NCI-H510A (cell line): ENCODE data around the gene TEKT1.

Experiments used
- DNase-seq: peaks from one replicate; lab custom pipeline; 2025; lab: John Stamatoyannopoulos, UW

Gene TEKT1

DNA sequence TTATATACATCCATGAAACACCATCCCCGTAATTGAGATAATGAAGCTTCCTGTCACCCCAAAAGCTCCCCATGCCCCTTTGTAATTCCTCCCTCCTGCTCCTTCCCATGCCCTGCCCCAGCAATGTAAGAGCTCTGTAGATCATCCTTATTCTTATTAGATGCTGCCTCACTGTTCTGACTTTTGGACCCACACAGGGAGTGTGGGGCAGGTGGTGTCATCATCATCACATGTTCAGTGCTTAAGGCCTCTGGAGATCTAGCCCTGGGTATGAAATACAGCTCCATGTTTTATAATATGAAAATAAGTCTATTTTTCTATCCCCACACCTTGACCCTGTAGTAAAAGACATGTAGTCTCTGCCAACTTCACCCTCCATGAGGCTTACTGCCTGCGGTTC, 73.8 kb downstream of the TEKT1 start:
- no peak for DNase-seq

DNA sequence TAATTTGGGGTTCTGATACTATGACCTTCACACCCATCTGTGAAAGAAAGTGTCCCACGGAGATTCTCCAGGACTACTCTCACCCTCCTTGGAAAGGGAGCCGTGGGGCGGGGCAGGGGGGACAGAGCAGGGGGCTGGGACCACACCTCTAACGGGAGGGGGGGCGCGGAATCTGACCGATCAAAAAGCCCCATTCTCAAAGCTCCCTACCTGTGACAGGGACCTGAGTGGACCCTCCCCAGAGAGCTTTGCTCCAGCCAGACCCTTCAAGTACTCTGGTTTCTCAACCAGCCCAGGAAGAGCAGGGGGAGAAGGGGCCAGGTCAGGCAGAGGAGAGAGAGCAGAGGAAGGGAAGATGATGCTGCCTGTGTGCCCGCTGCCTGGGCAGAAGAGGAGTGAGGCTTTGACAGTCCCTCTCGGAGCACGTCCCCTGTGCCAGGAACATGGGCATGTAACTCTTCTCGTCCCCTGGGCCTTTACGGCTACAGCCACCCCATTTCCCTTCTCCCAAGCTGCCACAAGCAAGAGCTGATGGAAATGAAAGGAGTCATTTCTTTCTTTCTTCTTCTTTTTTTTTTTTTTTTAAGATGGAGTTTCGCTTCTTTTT, 75.0 kb downstream of the TEKT1 start:
- DNase-seq: no peak

DNA sequence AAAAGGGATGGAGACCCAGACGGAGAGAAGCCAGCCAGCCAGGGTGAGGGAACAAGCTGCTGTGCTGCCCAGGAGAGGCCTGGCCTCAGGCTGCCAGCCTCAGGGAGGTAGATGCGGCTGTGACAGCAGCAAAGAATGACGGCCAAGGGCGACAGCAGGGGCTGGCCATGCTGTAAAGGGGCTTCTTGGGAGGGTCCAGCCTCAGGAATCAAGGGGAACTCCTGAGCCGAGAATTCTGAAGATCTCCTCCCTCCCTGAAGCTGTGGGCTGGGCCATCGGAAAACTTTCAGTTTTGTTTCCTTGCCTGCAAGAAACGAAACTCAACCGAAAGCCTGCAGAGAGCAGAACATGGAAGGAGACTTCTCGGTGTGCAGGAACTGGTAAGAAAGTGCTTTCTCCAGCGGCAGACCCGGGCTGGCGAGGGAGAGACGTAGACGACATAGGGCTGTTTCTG, 75.8 kb downstream of the TEKT1 start, which contains the start of gene XAF1:
Gene XAF1 (plus strand): TSS at position 316 of the 454 bp plus-strand sequence. CDS start 33 bp downstream, at position 349.
- no peak for DNase-seq

DNA sequence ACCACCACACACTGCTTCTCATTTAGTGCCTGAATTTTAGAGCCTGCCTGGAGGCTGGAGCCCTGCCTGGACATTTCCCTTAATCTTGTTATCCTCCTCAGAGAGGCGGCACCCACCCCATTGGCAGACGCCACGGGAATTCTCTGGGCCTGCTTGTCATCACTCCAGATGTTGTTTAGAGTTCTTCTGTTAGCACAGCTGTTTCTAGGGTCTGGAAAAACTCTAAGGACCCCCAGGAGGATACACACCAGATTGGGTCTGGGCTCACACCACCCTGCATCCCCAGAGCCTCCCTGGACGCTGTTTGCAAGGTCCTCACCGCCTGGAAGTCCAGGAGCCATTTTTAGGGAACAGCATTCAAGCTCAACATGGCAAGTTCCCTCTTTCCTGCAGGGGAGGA, 76.2 kb downstream of the TEKT1 start:
- no peak for DNase-seq

DNA sequence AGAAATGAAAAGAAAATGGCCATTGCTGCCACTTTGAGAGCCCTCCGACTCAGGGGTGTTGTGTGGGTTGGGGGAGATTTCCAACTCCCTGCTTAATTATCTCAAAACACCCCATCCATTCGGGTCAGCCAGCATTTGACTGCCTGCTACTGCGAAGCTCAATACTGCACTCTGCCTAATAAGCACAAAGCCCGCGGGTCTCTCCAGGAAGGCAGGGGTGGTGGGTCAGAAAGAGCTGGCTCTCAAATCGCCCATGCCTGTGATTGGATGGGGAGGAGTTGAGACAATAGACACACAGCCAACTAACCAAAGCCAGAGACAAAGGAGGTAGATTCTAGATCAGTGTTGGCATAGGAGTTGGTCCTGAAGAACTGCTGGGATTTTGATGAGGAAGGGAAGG, 78.0 kb downstream of the TEKT1 start:
- no peak for DNase-seq

DNA sequence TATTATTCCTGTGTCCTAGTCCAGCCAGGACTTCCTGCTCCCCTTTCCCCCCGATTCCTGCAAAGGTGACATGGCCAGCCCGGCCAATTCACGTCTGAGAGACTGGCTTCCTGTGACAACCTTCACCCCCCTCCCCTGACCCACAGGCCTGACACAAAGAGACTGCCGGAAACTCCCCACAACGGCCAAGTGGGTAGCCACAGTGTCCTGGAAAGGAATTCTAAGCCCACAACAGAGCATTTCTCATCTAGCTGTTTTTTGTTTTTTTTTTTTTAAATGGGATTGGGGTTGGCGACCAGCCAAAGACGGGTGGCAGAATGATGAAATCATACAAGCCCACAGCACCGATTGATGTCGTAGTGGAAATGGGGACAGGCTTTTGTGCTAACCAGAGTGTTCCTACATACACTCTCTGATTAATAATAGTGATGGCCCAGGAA, 78.5 kb downstream of the TEKT1 start:
- DNase-seq: no peak

DNA sequence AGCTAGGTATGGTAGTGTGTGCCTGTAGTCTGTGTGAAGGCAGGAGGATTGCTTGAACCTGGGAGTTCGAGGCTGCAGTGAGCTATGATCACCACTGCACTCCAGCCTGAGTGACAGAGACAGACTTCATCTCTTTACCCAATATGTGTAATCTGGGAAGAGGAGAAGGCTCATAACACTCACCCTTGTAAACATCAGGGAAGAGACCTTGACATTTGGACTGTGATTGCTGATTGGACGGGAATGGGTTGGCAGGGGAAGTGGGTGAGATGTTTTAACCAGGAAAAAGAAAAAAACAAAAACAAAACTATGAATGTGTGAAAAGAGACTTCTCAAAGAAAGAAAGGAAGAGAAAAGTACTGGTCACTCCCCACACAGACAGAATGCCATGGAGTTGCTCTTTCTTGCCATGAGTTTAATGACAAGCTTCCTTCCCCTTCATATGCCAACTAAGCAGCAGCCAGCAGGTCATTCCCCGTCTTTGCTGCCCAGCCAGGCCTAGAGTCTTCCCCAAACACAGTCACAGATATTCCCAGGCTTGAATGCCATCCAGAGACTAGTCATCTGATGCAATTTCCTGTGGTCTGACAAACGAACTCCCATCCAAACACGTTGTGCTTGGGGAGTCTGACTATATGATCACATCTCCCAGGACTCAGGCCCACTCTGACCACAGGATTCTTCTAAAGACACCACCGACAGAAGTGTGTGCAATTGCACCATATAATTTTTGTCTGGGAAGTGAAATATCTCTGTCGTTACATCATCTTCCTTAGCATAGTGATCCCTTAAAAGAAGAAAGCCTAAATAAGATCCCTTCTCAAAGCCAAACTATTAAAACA, 79.2 kb downstream of the TEKT1 start:
- DNase-seq: no peak

DNA sequence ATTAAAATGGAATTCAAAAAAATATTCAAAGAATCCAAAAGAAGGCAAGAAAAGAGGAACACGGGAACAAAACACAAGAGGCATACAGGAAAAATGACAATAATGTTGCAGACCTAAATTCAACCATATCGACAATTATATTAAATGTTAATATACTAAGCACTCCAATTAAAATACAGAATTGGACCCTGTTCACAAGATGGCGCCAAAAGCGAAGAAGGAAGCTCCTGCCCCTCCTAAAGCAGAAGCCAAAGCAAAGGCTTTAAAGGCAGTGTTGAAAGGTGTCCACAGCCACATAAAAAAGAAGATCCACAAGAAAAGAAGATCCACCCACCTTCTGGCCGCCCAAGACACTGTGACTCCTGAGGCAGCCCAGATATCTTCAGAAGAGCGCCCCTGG, 82.0 kb downstream of the TEKT1 start:
- no peak for DNase-seq

DNA sequence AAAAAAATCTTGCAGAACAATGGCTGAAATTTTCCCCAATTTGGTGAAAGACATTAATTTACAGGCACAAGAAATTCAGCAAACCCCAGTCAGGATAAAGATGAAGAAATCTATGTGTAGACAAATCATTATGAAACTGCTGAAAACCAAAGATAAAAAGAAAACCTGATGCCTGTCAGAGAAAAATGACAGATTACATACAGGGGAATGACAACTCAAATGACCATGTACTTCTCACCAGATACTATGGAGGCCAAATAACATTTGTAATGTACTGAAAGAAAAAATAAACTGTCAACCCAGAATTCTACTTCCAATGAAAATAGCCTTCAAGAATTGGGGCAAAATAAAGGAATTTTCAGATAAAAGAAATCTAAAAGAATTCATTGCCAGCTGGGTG, 82.9 kb downstream of the TEKT1 start:
- DNase-seq: no peak
